Fibroblast of skin of left biceps (primary cell): ENCODE measurements around the gene APOE.
"Not testable (repeated sequence)": the region's sequence is repeated elsewhere in the genome, so short reads cannot be mapped to it uniquely, and the experiment has no call there.

Experiments
- DNase-seq, 2 experiments: peaks; one replicate each; pipeline ENCODE4 v3.0.0-alpha.2; 2013; ENCODE audit warnings: low read depth in 2 of 2

APOE gene

DNA sequence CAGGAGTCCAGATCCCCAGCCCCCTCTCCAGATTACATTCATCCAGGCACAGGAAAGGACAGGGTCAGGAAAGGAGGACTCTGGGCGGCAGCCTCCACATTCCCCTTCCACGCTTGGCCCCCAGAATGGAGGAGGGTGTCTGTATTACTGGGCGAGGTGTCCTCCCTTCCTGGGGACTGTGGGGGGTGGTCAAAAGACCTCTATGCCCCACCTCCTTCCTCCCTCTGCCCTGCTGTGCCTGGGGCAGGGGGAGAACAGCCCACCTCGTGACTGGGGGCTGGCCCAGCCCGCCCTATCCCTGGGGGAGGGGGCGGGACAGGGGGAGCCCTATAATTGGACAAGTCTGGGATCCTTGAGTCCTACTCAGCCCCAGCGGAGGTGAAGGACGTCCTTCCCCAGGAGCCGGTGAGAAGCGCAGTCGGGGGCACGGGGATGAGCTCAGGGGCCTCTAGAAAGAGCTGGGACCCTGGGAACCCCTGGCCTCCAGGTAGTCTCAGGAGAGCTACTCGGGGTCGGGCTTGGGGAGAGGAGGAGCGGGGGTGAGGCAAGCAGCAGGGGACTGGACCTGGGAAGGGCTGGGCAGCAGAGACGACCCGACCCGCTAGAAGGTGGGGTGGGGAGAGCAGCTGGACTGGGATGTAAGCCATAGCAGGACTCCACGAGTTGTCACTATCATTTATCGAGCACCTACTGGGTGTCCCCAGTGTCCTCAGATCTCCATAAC, at the start of gene APOE:
Gene APOE, plus strand, starts transcription at position 360 of the 724 bp plus-strand sequence. CDS start 829 bp downstream, outside the sequence.
- no peak for DNase-seq

GRCh38 chr19:44856421-44857083, 49.0 kb upstream of the APOE start:
- no peak for DNase-seq

DNA sequence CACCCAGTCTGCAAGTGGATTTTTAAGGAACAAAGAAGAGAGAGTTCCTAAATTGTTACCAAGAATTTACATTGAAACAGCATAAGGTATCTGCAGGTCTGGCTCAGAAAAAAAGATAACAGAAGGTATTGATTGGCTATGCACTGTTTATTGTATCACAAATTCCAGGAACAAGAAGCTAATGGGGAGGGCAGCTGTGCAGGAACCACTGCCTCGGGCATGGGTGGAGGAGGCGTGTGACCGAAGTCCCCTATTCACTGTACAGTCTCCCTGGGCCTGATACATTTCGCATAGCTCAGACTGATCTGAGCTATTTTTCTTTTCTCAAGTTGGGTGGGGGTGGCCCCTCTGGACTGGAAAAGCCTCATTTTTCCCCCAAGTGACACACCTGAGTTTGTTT, 47.8 kb upstream of the APOE start:
- DNase-seq = no peak

GRCh38 chr19:44861576-44861975, 44.0 kb upstream of the APOE start:
- DNase-seq = not testable (repeated sequence)

DNA sequence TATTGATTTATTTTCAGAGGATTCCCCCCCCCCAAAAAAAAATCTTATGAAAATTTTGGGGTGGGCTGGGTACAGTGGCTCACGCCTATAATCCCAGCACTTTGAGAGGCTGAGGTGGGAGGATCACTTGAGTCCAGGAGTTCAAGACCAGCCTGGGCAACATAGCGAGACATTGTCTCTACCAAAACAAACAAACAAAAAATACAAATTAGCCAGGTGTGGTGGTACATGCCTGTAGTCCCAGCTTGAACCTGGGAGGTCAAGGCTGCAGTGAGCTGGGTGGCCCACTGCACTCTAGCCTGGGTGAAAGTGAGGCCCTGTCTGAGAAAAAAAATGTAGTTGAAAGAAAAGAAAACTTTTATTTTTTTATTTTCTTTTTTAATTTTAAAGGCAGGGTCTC, 41.6 kb upstream of the APOE start:
- no peak for DNase-seq

DNA sequence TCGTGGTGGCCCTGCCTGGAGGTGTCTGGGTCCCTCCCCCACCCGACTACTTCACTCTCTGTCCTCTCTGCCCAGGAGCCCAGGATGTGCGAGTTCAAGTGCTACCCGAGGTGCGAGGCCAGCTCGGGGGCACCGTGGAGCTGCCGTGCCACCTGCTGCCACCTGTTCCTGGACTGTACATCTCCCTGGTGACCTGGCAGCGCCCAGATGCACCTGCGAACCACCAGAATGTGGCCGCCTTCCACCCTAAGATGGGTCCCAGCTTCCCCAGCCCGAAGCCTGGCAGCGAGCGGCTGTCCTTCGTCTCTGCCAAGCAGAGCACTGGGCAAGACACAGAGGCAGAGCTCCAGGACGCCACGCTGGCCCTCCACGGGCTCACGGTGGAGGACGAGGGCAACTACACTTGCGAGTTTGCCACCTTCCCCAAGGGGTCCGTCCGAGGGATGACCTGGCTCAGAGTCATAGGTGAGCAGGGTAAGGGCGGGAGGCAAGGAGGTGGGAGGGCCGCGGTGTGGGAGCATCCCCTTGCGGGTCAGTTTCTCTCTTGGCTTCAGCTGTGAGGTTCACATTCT, 40.3 kb upstream of the APOE start:
- DNase-seq = no peak

DNA sequence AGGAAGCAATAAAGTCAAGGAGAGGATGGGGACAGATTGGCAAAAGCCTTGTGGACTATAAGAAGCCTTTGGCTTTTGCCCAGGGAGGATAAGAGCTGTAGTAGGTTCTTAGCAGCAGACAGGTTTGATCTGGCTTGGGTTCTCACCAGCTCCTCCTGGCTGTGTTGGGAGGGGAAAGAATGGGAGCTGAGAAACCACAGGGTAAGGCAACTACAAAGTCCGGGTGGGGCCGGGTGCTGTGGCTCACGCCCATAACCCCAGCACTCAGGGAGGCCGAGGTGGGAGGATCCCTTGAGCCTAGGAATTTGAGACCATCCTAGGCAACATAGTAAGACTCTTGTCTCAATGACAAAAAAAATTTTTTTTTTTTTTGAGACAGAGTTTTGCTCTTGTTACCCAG, 38.9 kb upstream of the APOE start:
- no peak for DNase-seq

DNA sequence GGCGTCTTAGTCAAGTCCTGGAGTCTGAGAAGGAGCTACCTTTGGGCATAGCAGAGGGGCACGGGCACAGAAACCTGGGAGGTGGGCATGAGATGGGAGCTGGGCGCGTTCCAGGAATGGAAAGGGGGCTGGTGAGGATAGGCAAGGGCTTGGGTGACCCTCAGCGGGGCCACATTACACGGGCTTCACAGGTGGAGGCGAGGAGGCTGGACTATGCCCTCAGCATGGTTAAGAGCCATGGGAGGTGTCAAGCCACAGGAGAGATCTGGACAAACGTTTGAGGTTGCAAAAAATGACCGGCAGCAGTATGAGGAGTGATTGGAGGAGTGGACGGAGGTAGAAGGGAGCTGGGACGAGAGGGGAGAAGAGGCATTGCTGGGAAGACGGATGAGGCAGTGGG, 38.0 kb upstream of the APOE start:
- DNase-seq = no peak

DNA sequence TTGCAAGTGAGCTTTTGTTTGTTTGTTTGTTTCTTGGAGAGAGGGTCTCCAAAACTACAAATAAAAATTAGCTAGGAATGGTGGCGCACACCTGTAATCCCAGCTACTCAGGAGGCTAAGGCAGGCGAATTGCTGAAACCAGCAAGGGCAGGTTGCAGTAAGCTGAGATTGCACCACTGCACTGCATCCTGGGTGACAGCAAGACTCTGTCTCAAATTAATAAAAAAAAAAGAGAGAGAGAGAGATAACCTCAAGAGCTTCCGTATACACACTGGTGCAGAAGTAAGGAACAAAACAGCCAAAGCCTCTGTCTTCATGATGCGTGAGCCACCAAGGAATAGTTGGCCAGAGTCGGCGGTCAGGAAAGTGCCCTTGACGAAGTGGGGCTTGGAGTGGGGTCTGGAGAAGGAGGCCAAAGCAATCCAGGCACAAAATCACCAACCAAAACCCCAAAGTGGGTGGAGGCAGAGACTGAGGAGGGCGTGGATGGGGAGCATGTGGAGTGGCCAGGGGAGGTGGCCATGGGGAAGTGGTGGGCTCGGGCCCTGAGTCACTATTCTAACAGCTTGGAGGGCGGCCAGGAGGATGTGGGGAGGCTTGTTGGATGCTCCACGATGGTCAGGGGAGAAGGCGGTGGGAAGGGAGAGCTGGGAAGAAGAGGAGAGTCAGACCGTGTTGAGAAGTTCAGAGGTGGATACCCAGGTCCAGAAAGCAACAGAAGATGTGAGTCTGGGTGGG, 35.7 kb upstream of the APOE start:
- no peak for DNase-seq

DNA sequence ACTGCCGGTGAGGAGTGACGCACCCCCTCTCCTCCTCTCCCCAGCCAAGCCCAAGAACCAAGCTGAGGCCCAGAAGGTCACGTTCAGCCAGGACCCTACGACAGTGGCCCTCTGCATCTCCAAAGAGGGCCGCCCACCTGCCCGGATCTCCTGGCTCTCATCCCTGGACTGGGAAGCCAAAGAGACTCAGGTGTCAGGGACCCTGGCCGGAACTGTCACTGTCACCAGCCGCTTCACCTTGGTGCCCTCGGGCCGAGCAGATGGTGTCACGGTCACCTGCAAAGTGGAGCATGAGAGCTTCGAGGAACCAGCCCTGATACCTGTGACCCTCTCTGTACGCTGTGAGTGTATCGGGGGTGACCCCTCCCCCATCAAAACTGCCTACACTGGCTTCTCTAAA, 33.8 kb upstream of the APOE start:
- DNase-seq = no peak

DNA sequence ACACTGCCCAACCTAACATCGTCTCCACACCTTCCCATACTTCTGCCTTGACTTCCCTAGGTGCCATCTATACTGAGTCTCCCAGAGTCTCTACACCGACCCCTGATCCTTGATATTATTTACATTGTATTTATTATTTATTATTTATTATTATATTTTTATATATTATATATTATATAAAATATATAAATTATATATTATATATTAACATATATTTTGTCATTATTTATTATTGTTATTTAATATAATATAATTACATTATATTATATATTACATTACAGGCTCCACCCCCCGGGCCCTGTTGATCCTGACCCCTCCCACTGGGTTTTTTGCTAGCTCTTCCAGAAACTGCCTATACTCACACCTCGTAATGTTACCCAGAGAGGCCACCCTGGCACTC, 32.9 kb upstream of the APOE start:
- DNase-seq = no peak

- no peak for DNase-seq
Observed at GRCh38 chr19:44874317-44874716, 31.3 kb upstream of the APOE start.

GRCh38 chr19:44875666-44876451, 29.7 kb upstream of the APOE start:
- DNase-seq = no peak

DNA sequence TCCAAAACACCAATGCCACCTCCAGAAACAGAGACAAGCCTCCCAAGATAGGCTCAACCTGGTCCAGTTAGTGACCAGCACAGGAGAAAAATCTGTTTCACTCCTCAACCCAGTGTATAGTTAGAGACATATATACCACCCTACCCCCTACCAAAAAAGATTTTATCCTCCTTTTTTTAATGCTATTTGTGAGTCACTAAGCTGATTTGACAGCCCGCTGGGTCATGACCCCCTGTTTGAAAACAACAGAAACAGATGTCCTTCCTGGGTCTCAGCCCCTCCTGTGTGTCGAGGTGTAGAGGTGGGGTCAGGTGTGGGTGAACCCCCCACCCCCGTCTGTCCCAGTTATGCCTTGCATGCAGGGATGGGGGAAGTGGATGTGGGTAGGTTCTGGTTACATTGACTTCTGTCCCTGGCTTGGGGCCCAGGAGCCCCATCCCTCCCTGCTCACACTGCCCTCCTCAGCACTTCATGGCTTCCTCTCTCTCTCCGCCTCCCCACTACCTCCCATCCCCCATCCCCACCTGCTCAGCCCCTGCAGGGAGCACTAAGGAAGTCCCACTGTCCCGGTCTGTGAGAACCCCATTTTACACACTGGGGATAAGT, 28.6 kb upstream of the APOE start:
- no peak for DNase-seq

GRCh38 chr19:44878120-44878865, 27.3 kb upstream of the APOE start:
- DNase-seq = no peak

DNA sequence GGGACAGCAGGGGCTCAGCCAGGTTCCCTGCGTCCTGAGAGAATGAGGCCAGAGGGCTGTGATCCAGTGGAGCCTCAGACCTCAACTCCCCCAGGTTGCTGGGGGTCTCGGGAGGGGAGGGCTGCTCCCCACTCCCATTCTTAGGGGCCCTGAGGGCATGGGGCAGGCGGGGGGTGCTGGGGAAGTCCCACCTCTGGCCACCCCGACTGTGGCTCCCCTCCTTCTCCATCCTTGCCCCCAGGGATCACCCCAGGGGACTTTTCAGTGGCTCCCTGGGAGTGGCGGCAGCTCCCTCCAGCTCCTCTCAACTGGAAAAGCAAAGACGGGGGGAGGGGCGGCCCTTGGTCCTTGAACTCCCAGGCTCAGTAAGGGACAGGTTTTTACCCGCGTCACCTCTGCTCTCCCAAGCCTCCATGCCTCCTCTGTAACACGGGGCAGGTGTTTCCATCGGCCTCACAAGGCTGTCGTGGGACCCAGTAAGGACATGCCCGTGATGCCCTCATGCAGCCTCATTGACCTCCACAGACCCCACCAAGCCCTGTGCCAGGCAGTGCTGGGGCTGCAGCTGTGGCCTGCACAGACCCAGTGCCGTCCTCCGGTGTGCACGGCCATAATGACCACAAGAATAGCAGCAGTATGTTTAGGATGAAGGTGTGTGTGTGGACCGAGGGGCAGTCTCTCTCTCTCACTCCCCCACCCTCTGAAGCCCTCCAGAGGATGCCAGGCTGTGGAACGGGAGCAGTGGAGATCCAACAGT, 26.1 kb upstream of the APOE start:
- no peak for DNase-seq

DNA sequence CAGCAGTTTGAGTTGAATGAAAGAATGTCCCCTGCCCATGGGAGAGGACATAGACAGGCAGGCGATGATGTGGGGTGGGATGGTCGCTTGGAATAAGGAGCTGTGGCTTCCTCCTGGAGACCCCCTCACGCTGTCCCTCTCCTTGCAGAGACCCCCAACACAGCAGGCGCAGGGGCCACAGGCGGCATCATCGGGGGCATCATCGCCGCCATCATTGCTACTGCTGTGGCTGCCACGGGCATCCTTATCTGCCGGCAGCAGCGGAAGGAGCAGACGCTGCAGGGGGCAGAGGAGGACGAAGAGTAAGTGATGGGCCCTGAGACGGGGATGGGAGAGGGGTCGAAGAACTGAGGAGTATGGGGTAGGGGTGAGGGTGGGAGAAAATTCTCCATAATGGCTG, 23.5 kb upstream of the APOE start:
- no peak for DNase-seq

DNA sequence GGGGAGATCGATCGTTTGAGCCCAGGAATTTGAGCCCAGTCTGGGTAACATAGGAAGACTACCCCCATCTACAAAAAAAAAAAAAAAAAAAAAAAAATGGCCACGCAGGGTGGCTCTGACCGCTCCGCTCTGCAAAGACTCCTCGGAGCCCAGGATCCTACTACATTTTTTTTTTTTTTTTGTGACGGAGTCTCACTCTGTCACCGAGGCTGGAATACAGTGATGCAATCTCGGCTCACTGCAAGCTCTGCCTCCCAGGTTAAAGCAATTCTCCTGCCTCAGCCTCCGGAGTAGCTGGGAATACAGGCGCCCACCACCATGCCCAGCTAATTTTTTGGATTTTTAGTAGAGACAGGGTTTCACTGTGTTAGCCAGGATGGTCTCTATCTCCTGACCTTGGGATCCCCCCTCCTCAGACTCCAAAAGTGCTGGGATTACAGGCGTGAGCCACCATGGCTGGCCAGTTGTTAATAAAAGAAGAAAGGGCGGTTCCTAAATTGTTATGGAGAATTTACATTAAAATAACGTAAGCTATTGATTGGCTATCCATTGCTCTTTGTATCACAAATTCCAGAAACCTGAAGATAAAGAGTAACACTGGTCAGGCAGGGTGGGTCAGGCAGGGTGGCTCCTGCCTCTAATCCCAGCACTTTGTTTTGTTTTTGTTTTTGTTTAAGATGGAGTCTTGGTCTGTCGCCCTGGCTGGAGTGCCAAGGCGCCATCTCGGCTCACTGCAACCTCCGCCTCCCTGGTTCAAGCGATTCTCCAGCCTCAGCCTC, 22.8 kb upstream of the APOE start:
- not testable (repeated sequence) for DNase-seq

- DNase-seq = no peak
Observed at GRCh38 chr19:44883922-44884321, 21.7 kb upstream of the APOE start.
